AG09319 (cell line): ENCODE data around the gene IGSF21.

Experiments used
- DNase-seq: peaks from one replicate; pipeline ENCODE4 v3.0.0-alpha.2; 2010; ENCODE audit warnings: low read depth; ENCODE audit errors: extremely low read depth
- CTCF ChIP-seq: IDR thresholded peaks from 2 replicates; pipeline ENCODE4 v1.5.1; 2011; ENCODE audit warnings: low read depth, mild to moderate bottlenecking, inconsistent platforms, low read length, moderate library complexity

The IGSF21 gene

GRCh38 chr1:18400347-18401102, 292.9 kb downstream of the IGSF21 start:
- DNase-seq: no peak

GRCh38 chr1:18401921-18402320, 294.3 kb downstream of the IGSF21 start:
- no peak for TF ChIP-seq CTCF
- DNase-seq: no peak

More at GRCh38 chr1:18400347-18401102, 292.9 kb downstream of the IGSF21 start:
- TF ChIP-seq CTCF: no peak

- TF ChIP-seq CTCF: no peak
Measured at GRCh38 chr1:18404460-18404859, 296.9 kb downstream of the IGSF21 start.

GRCh38 chr1:18407166-18408045, 299.8 kb downstream of the IGSF21 start:
- no peak for DNase-seq

More at GRCh38 chr1:18404460-18404859, 296.9 kb downstream of the IGSF21 start:
- DNase-seq: no peak

GRCh38 chr1:18408656-18409370, 301.2 kb downstream of the IGSF21 start:
- no peak for TF ChIP-seq CTCF
- no peak for DNase-seq

More at GRCh38 chr1:18407166-18408045, 299.8 kb downstream of the IGSF21 start:
- TF ChIP-seq CTCF: no peak

GRCh38 chr1:18409609-18410237, 302.1 kb downstream of the IGSF21 start:
- no peak for DNase-seq
- no peak for TF ChIP-seq CTCF
